ENCODE measurements around the gene THOC7.

GRCh38 chr3:63807961-63808565 is 55.5 kb downstream of the THOC7 start:
- TF ChIP-seq CTCF (IDR thresholded peaks at IDR 0.05) (no peak), EP300 (IDR thresholded peaks at IDR 0.05) (no peak)

All from suprapubic skin (tissue), 3 donors.